A172 (cell line): ENCODE data around the gene JUP. TPM values are rescaled to one million over a fixed set of nuclear protein-coding genes. Genes with fewer than 3 reads are reported as not detected.

Experiments used
- DNase-seq: peaks from one replicate; pipeline ENCODE4 v3.0.0-alpha.2; 2015; ENCODE audit warnings: low spot score
- total RNA-seq: library from RNA; depleted of rRNA; stranded (reverse); fragments of >200 nt; shearing (Covaris generic); gene quantifications from 2 replicates; pipeline ENCODE4 v1.2.3, GENCODE V29; 2014; rRNA removed

Gene JUP
- total RNA-seq, 1 experiment from 2014 or later = 64.6 TPM

- DNase-seq = no peak
These were observed 62.6 kb downstream of the JUP start for GRCh38 chr17:41723801-41724475.

DNA sequence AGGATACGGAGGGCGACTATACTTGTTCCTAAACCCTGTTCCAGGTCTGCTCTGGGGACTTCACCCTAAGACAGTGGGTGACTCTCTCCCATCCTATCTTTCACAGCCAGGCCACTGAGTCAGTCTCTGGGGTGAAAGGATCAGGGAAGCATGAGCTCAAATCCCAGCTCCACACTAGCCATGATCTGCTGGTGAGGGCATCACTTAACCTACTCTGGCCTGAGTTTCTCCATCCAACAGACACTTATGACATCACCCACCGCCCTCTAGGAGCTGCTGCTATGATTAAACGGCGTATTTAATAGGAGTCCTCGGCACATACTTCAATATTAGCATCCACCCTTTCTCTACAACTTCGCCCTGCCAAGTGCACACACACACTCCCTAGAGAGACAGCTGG, 64.3 kb downstream of the JUP start:
- no peak for DNase-seq

DNA sequence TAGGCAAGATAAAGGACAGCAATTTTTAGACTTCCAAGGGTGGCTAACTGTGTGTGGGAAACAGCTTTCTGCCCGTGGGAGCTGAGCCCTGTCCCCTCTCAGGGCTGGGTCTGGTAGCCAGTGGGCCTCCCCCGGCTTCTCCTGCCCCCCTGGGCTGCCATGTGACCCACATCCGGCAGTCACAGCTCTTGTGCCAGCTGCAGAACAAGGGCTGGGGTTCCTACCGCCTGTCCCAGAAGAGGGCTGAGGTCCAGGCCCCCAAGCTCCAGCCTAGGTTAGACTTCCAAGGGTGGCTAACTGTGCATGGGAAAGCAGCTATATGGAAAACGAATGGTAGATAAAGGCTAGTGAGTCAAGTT, 68.2 kb downstream of the JUP start:
- no peak for DNase-seq

GRCh38 chr17:41717408-41718286, 68.9 kb downstream of the JUP start:
- DNase-seq = peak; percentile 40

GRCh38 chr17:41711669-41712400, 74.7 kb downstream of the JUP start, which contains the start of gene GAST:
Gene GAST, plus strand, starts transcription at chr17:41712331. Its CDS starts 3,106 bp downstream, at chr17:41715437.
- no peak for DNase-seq

- peak; percentile 88 for DNase-seq
These were observed 75.9 kb downstream of the JUP start for GRCh38 chr17:41710472-41711090.

DNA sequence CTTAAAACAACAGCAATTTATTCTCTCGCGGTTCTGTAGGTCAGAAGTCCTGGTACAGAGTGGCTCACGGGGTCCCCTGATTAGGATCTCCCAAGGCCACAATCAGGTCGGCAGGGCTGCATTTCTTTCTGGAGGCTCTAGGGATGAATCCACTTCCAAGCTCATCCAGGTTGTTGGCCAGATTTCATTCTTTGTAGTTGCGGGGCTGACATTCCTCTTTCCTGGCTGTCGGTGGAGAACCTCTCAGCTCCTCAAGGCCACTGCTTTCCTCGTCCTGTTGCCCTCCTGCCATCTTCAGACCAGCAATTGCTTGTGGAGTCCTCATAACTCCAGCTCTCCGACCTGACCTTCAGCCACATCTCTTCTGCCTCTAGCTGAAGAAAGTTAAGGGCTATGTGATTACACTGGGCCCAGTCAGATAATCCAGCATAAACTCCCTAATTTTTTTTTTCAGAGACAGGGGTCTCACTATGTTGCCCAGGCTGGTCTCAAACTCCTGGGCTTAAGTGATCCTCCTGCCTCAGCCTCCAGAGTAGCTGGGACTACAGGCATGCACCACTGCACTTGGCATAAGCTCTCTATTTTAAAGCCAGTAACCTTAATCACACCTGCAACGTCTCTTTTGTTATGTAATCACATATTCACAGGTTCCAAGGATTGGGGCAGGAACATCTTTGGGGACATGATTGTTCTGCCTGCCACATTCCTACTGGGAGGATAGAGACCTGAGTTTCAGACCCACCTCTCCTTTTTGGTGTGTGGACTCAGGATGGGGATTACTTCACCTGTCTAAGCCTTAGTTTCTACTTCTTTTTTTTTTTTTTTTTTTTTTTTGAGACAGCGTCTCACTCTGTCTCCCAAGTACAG, 78.5 kb downstream of the JUP start:
- no peak for DNase-seq

GRCh38 chr17:41705271-41705991, 81.1 kb downstream of the JUP start:
- DNase-seq = no peak

Other genes with a start within 250 kb of the JUP start
- not detected in 2 replicates for gene KRT9, start 214.7 kb downstream of the JUP start, total RNA-seq
- gene KRT14, start 199.8 kb downstream of the JUP start, total RNA-seq = not detected in 2 replicates
- gene KRT16, start 173.9 kb downstream of the JUP start, total RNA-seq = 0.50 and 2.2 TPM in 2 replicates
- gene KRT17, start 162.1 kb downstream of the JUP start, total RNA-seq = 0.29 TPM in 1 of 2 replicates, not detected in the other
- 58.0 and 74.2 TPM in 2 replicates for gene EIF1, start 97.8 kb downstream of the JUP start, total RNA-seq
- not detected in 2 replicates for gene GAST, start 74.4 kb downstream of the JUP start, total RNA-seq
- gene HAP1, start 52.1 kb downstream of the JUP start, total RNA-seq = 0.14 and 0.43 TPM in 2 replicates
- gene P3H4, start 25.2 kb upstream of the JUP start, total RNA-seq = 66.5 and 71.6 TPM in 2 replicates
- 131 and 139 TPM in 2 replicates for gene FKBP10, start 26.3 kb upstream of the JUP start, total RNA-seq
- gene NT5C3B, start 49.5 kb upstream of the JUP start, total RNA-seq = 101 TPM in 2 replicates
- not detected in 2 replicates for gene KLHL10, start 51.1 kb upstream of the JUP start, total RNA-seq
- 31.5 and 34.8 TPM in 2 replicates for gene KLHL11, start 78.7 kb upstream of the JUP start, total RNA-seq
- gene ACLY, start 132.2 kb upstream of the JUP start, total RNA-seq = 212 and 231 TPM in 2 replicates
- 1.8 and 2.2 TPM in 2 replicates for gene ODAD4, start 143.9 kb upstream of the JUP start, total RNA-seq
- 110 and 127 TPM in 2 replicates for gene CNP, start 180.1 kb upstream of the JUP start, total RNA-seq
- gene DNAJC7, start 230.7 kb upstream of the JUP start, total RNA-seq = 118 and 132 TPM in 2 replicates
- 48.6 and 51.8 TPM in 2 replicates for gene NKIRAS2, start 233.4 kb upstream of the JUP start, total RNA-seq